Retina (tissue), 1 donor: Measurements from ENCODE around the gene AIRE.
A peak's percentile ranks its signal among the peaks of the same experiment; 100 is the strongest.
"Not testable (repeated sequence)": the region's sequence is repeated elsewhere in the genome, so short reads cannot be mapped to it uniquely, and the experiment has no call there.

Experiments
- DNase-seq: peaks from one replicate; pipeline ENCODE4 v3.0.0-alpha.2; 2016

Gene AIRE

DNA sequence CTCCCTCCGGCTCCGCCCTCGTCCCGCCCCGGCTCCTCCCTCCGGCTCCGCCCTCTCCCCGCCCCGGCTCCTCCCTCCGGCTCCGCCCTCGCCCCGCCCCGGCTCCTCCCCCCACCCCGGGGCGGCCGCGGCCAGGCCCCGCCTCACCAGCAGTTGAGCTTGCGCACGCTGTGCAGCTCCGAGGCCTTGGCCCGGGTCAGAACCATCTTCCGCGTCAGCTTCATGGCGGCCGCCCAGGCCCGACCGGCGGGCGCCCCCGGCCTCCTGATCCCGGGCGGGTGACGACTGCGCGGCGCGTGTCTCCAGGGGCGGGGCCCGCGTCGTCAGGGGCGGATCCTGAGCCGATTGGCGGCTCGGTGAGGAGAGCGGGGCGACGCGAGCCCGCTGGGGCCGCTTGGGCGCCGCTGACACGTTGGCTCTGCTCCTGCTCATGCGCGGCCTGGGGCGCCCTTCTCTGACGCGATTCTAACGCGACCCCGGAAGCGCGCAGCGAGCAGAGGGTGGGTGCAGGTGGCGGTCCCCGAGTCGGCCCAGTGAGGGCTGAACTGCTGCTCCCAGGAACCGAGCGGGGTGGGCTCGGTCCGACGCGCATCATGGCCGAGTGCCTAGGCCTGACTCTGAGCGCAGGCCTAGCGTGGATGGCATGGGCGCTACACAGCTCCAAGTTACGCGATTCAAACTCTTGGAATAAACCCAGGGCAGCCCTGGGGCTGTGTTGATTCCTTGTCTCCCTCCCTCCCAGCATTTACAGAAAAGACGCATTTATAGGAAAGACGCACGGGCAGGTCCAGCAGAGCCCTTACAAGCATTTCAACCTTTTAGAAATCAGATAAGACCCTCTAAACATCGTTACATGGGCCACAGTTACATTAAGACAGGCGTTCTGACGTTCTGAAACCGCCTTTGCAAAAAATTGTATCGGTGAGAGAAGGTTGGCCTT lies 53.6 kb downstream of the AIRE start, which contains the start of gene CFAP410:
TSS of gene CFAP410 (minus strand) at position 420 of the 940 bp plus-strand sequence. CDS start at position 224, 196 bp downstream.
- peak; percentile 97 for DNase-seq

DNA sequence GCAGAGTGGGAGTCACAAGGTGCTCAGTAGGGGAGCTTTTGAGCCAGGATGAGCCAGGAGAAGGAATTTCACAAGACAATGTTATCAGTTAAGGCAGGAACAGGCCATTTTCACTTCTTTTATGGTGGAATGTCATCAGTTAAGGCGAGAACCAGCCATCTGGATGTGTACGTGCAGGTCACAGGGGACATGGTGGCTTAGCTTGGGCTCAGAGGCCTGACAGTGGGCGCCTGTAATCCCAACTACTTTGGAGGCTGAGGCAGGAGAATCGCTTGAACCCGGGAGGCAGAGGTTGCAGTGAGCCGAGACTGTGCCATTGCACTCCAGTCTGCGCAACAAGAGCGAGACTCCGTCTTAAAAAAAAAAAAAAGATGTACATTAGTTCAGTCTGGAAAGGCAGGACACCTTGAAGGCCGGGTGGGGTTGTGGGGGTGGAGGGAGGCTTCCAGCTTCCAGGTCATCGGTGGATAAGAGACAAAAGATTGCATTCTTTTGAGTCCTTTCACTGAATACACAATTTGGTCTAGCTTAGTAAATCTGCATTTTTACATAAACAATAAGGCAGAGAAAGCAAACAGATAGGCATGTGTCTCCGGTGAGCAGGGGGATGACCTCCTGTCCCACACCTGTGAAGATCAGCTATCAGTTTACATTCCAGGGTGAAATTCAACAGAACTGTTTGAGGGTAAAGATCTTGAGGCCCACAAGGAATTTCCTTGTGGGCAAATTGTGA lies 56.2 kb downstream of the AIRE start:
- not testable (repeated sequence) for DNase-seq

DNA sequence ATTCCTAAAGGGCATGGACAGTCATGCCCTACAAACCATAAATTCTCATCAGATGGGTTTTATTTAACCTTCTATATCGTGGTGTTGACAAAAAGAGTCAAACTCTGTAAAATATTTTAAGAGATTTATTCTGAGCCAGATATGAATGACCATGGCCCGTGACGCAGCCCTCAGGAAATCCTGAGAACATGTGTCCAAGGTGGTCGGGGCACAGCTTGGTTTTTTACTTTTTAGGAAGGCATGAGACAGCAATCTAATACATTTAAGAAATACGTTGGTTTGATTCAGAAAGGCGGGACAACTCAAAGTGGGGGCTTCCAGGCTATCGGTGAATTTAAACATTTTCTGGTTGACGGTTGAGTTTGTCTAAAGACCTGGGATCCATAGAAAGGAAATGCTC lies 57.3 kb downstream of the AIRE start:
- not testable (repeated sequence) for DNase-seq

DNA sequence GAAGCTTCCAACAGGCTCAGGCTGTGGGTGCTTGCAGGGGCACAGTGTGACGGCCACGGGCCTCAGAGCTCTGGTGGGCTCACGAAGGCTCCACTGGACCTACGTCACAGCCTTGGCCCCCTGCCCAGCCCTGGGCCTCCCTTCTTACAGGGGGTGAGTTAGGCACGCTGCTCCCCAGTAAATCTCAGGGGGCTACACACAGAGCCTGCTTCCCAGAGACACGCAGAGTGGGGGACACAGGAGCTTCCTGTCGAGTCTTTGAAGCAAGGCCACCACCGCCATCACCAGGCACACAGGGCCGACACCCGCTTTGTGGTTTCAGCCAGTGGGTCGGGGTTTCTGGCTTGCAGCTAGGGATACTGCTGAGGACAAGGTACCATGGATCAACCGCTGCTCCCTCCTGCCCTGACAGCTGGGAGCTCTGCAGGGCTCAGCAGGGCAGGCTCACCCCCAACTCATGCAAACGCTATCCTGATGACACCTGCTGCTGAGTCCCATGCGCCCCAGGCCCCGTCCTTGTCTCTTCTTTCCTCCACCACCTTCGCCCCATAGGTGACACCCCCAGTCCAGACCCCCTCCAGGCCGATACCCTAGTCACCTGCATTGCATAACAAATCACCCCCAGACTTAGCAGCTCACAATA lies 59.0 kb downstream of the AIRE start:
- DNase-seq: no peak

DNA sequence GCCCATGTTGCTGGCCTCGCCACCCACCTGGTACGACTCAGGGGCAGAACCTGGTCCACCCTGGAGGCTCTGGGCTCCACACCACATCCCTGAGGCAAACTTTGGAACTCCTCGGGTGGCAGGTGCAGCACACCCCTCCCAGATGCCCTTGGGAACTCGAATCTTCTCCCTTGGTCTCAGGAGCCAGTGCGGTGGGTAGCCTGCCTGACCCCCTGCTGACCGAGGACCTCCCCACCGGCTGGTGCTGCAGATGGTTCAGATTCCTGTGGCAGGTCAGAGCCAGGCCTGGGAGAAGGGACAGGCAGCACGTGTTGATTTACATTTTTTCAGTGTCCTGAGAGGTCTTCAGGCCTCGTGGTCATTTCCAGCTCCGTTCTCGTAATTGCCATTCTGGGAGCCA lies 59.8 kb downstream of the AIRE start:
- DNase-seq: no peak

DNA sequence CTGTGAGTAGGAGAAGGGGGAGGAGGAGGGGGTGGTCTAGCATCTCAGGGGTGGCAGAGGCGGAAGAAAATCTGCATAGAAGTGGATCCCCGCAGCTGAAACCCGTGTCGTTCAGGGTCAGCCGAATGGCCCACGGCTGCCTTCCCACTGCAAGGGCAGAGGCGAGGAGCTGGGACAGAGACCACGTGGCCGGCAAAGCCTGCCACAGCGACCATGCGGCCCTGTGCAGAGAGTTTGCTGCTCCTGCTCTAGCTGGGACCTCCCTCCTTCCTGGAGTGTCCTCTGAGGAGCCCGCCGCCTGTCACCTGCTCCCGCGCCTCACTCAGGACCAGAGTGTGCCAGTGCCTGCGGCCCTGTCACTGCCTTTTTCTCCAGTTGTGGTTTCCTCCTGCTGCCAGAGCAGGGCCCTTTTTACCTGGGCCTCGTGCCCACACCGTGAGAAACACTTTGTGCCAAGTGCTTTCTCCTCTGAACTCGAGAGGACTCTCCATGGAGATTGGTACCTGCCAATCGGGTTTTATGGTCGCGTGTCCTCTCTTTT lies 62.3 kb downstream of the AIRE start:
- no peak for DNase-seq
